ENCODE results near the gene KLHL10.

DNA sequence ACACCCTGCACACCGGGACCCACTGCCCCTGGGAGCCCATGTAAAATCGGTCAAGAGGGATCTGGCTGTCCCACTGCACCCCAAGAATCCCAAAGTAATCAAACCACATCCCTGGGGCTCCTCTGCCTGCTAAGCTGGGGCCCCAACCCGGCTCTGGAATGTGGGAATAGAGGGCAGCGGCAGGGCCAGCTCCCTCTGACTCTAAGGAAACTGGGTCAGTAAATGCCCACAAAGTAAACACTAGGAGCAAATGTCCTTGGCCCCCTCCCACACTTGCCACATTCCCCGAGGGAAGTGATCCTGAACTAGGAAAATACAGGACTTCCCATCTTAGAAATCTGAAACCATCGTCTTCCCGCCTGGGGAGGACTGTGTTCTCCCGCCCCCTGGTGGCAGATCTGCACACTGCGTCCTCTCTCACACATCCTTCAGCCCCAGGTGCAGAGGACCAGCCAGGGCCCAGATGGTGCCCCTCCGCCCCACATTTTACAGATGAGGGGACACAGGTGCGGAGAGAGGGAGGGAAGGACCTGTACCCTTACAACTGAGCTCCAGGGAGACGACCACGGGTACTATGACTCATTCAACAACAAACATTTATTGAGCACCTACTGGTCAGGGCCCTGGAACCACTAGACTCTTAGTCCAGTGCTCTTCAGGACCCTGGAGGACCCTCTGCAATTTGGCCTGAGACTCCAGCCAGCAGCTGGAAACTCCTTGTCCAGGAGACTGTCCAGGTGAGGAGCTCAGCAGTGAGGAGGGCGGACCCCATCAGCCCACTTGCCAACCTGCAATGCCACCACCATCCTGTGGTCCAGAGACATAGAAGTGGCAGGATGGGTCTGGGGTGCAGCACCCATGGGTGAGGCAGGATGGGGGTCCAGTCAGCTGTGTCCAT, 36.0 kb upstream of the KLHL10 start:
- TF ChIP-seq, protein P1, sequence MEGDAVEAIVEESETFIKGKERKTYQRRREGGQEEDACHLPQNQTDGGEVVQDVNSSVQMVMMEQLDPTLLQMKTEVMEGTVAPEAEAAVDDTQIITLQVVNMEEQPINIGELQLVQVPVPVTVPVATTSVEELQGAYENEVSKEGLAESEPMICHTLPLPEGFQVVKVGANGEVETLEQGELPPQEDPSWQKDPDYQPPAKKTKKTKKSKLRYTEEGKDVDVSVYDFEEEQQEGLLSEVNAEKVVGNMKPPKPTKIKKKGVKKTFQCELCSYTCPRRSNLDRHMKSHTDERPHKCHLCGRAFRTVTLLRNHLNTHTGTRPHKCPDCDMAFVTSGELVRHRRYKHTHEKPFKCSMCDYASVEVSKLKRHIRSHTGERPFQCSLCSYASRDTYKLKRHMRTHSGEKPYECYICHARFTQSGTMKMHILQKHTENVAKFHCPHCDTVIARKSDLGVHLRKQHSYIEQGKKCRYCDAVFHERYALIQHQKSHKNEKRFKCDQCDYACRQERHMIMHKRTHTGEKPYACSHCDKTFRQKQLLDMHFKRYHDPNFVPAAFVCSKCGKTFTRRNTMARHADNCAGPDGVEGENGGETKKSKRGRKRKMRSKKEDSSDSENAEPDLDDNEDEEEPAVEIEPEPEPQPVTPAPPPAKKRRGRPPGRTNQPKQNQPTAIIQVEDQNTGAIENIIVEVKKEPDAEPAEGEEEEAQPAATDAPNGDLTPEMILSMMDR (IDR thresholded peaks at IDR 0.05 in 8 of 11, conservative IDR thresholded peaks at IDR 0.05 in 3 of 11), result peak; percentile 79 to 97 (median 95)
- TF ChIP-seq POLR2A (IDR thresholded peaks at IDR 0.05) (no peak), POLR2AphosphoS5 (IDR thresholded peaks at IDR 0.05) (peak in 2 of 3 donors; percentile 29 to 36)
